CD8-positive, alpha-beta memory T cell (primary cell): ENCODE data around the gene RETNLB. TPM values are rescaled to one million over a fixed set of nuclear protein-coding genes. Genes with fewer than 3 reads are reported as not detected.

ENCODE experiments used
- CTCF ChIA-PET: fragments of 350-600 bp; sonication (Branson Sonifier 250); formaldehyde crosslinking; loops from one replicate; lab custom pipeline; 2021; ENCODE audit warnings: antibody characterized with exemption; lab: Charles Lee
- POLR2A ChIA-PET: fragments of 350-600 bp; sonication (Branson Sonifier 250); formaldehyde crosslinking; loops from one replicate; lab custom pipeline; 2021; ENCODE audit warnings: antibody characterized with exemption; lab: Charles Lee
- DNase-seq, 5 donors: peaks; one replicate each; pipeline versions ENCODE4 v3.0.0 to v3.0.0-alpha.2; 2020 to 2022; ENCODE audit warnings: mixed read lengths in 1 of 5
- H3K27ac ChIP-seq: one replicate; pipeline ENCODE4 v1.7.0; 2013; ENCODE audit warnings: low read depth, mild to moderate bottlenecking, low read length, moderate library complexity
- H3K27me3 ChIP-seq: 2 replicates; pipeline ENCODE4 v1.7.0; 2013; ENCODE audit warnings: low read length, mild to moderate bottlenecking; ENCODE audit not compliant: insufficient read depth, poor library complexity, severe bottlenecking
- H3K36me3 ChIP-seq: 2 replicates; pipeline ENCODE4 v1.7.0; 2013; ENCODE audit warnings: mild to moderate bottlenecking, low read length, moderate library complexity; ENCODE audit not compliant: insufficient read depth
- H3K4me1 ChIP-seq: 2 replicates; pipeline ENCODE4 v1.7.0; 2013; ENCODE audit warnings: mild to moderate bottlenecking, low read length, moderate library complexity; ENCODE audit not compliant: insufficient read depth
- H3K4me3 ChIP-seq: 2 replicates; pipeline ENCODE4 v1.7.0; 2013; ENCODE audit warnings: mild to moderate bottlenecking, low read length
- H3K9me3 ChIP-seq: 2 replicates; pipeline ENCODE4 v1.7.0; 2013; ENCODE audit warnings: mild to moderate bottlenecking, low read length
- H3K27ac Mint-ChIP-seq, 8 donors: one replicate each; pipeline ENCODE4 v1.8.0; 2020 to 2021; ENCODE audit warnings: mixed read lengths in 8 of 8, mild to moderate bottlenecking in 6 of 8, inconsistent platforms in 3 of 8, moderate library complexity in 3 of 8
- H3K27me3 Mint-ChIP-seq, 2 donors: one replicate each; pipeline ENCODE4 v1.8.0; 2020 to 2021; ENCODE audit warnings: mixed read lengths in 2 of 2, mild to moderate bottlenecking in 1 of 2, moderate library complexity in 1 of 2
- H3K36me3 Mint-ChIP-seq, 3 donors: one replicate each; pipeline ENCODE4 v1.8.0; 2020 to 2021; ENCODE audit warnings: mixed read lengths in 3 of 3, inconsistent platforms in 1 of 3, mild to moderate bottlenecking in 1 of 3
- H3K4me1 Mint-ChIP-seq, 3 donors: one replicate each; pipeline ENCODE4 v1.8.0; 2020 to 2021; ENCODE audit warnings: mixed read lengths in 3 of 3, inconsistent platforms in 1 of 3, mild to moderate bottlenecking in 1 of 3
- H3K4me3 Mint-ChIP-seq, 7 donors: one replicate each; pipeline ENCODE4 v1.8.0; 2020 to 2021; ENCODE audit warnings: mixed read lengths in 7 of 7, mild to moderate bottlenecking in 6 of 7, moderate library complexity in 4 of 7, inconsistent platforms in 2 of 7
- H3K9me3 Mint-ChIP-seq, 5 donors: one replicate each; pipeline ENCODE4 v1.8.0; 2020 to 2022; ENCODE audit warnings: mixed read lengths in 5 of 5, mild to moderate bottlenecking in 3 of 5, moderate library complexity in 2 of 5, inconsistent platforms in 1 of 5
- polyA plus RNA-seq: library from polyadenylated mRNA; unstranded; fragments of 300-500 nt; fragmentation: Illumina TruSeq; gene quantifications from one replicate; pipeline ENCODE4 v1.2.3, GENCODE V29; 2021
- total RNA-seq, 2 experiments: library from RNA; stranded (reverse); gene quantifications; one replicate each; pipeline ENCODE4 v1.2.3, GENCODE V29; 2021

Gene RETNLB
- not detected for total RNA-seq
- not detected for polyA plus RNA-seq

- Histone ChIP-seq H3K9me3 (no peaks in the 10 kb centered on the region), H3K4me1 (no peaks in the 10 kb centered on the region), H3K27me3 (no peaks in the 10 kb centered on the region), H3K36me3 (no peaks in the 10 kb centered on the region), H3K27ac (no peak within 1 kb of the TSS), H3K4me3 (no peak within 1 kb of the TSS)
- CTCF ChIA-PET, result interaction anchor here (0.8 kb wide), 1 partner anchor 11 kb away, joined by 3 read pairs; no protein-coding TSS in a partner anchor
- peaks cover 0 to 2% of the 10 kb centered on the region in 2 donors for H3K27me3 Mint-ChIP-seq
- peak within 1 kb of the TSS in 2 of 8 donors; percentile 10 to 36 for H3K27ac Mint-ChIP-seq
- no peak for DNase-seq
- no peaks in the 10 kb centered on the region for H3K36me3 Mint-ChIP-seq
- H3K4me1 Mint-ChIP-seq, result peaks cover 5 to 21% (median 8%) of the 10 kb centered on the region in 3 donors
- POLR2A ChIA-PET, result no interaction called here
- H3K4me3 Mint-ChIP-seq, result no peak within 1 kb of the TSS
- peaks cover 0 to 2% (median 2%) of the 10 kb centered on the region in 5 donors for H3K9me3 Mint-ChIP-seq
Observed at GRCh38 chr3:108757404-108757982, at the start of gene RETNLB. TSS of gene RETNLB (minus strand) at chr3:108757410. CDS start at chr3:108757185, 225 bp downstream.

- H3K36me3 Mint-ChIP-seq, result peaks cover 0 to 4% (median 4%) of the 10 kb centered on the region in 3 donors
- H3K27ac ChIP-seq, result peak overlapping the region; percentile 19
- no peaks in the 10 kb centered on the region for H3K9me3 ChIP-seq
- peak overlapping the region; percentile 35 to 95 (median 80) for H3K27ac Mint-ChIP-seq
- peaks cover 31 to 36% (median 33%) of the 10 kb centered on the region in 3 donors for H3K4me1 Mint-ChIP-seq
- H3K9me3 Mint-ChIP-seq, result peaks cover 0 to 13% (median 0%) of the 10 kb centered on the region in 5 donors
- H3K4me3 ChIP-seq, result peak overlapping the region; percentile 6
- peak in 4 of 5 donors; percentile 10 to 82 (median 73) for DNase-seq
- peak overlapping the region; percentile 5 to 78 (median 33) for H3K4me3 Mint-ChIP-seq
- H3K27me3 Mint-ChIP-seq, result no peaks in the 10 kb centered on the region
- ChIA-PET CTCF (interaction anchor here (2.1 kb wide), 1 partner anchor 13 kb away, joined by 17 read pairs; no protein-coding TSS in a partner anchor), POLR2A (interaction anchor here (0.7 to 1.0 kb wide), 4 partner anchors 13 to 18 kb away, joined by 3 to 4 read pairs (median 3); partner anchors contain the start of gene TRAT1)
- H3K36me3 ChIP-seq, result no peaks in the 10 kb centered on the region
- no peaks in the 10 kb centered on the region for H3K27me3 ChIP-seq
- peaks cover 20% of the 10 kb centered on the region for H3K4me1 ChIP-seq
Observed at GRCh38 chr3:108806316-108806715, 49.1 kb upstream of the RETNLB start.

- Mint-ChIP-seq H3K4me3 (peak overlapping the region in 3 of 7 donors; percentile 17 to 49 (median 26)), H3K36me3 (peaks cover 0 to 8% (median 4%) of the 10 kb centered on the region in 3 donors), H3K4me1 (peaks cover 31 to 36% (median 33%) of the 10 kb centered on the region in 3 donors), H3K27ac (peak overlapping the region; percentile 34 to 95 (median 78)), H3K9me3 (peaks cover 0 to 13% (median 0%) of the 10 kb centered on the region in 5 donors), H3K27me3 (no peaks in the 10 kb centered on the region)
- no peaks in the 10 kb centered on the region for H3K9me3 ChIP-seq
- H3K36me3 ChIP-seq, result no peaks in the 10 kb centered on the region
- no peak for DNase-seq
- peaks cover 20% of the 10 kb centered on the region for H3K4me1 ChIP-seq
- CTCF ChIA-PET, result interaction anchor here (1.2 kb wide), 1 partner anchor 110 kb away, joined by 3 read pairs; no protein-coding TSS in a partner anchor
- H3K4me3 ChIP-seq, result no peak overlapping the region
- no peaks in the 10 kb centered on the region for H3K27me3 ChIP-seq
- no peak overlapping the region for H3K27ac ChIP-seq
- POLR2A ChIA-PET, result interaction anchor here (0.7 kb wide), 1 partner anchor 209 kb away, joined by 4 read pairs; no protein-coding TSS in a partner anchor
Observed at GRCh38 chr3:108804966-108805365, 47.8 kb upstream of the RETNLB start.

- H3K27ac ChIP-seq, result no peak overlapping the region
- CTCF ChIA-PET, result interaction anchor here (1.2 kb wide), 1 partner anchor 110 kb away, joined by 3 read pairs; no protein-coding TSS in a partner anchor
- POLR2A ChIA-PET, result interaction anchor here (0.7 kb wide), 1 partner anchor 210 kb away, joined by 4 read pairs; no protein-coding TSS in a partner anchor
Observed at GRCh38 chr3:108804437-108804836, 47.2 kb upstream of the RETNLB start.

GRCh38 chr3:108791473-108791872 is 34.3 kb upstream of the RETNLB start:
- H3K27me3 Mint-ChIP-seq, result peaks cover 0 to 3% of the 10 kb centered on the region in 2 donors
- H3K9me3 Mint-ChIP-seq, result no peaks in the 10 kb centered on the region
- POLR2A ChIA-PET, result no interaction called here
- no peak overlapping the region for H3K4me3 Mint-ChIP-seq
- H3K27ac Mint-ChIP-seq, result peak overlapping the region in 1 of 8 donors; percentile 66
- H3K36me3 ChIP-seq, result no peaks in the 10 kb centered on the region
- H3K4me3 ChIP-seq, result no peak overlapping the region
- H3K27me3 ChIP-seq, result no peaks in the 10 kb centered on the region
- H3K27ac ChIP-seq, result no peak overlapping the region
- no peaks in the 10 kb centered on the region for H3K36me3 Mint-ChIP-seq
- no peaks in the 10 kb centered on the region for H3K9me3 ChIP-seq
- CTCF ChIA-PET, result no interaction called here
- H3K4me1 ChIP-seq, result no peaks in the 10 kb centered on the region
- no peaks in the 10 kb centered on the region for H3K4me1 Mint-ChIP-seq
- no peak for DNase-seq

More at GRCh38 chr3:108804437-108804836, 47.2 kb upstream of the RETNLB start:
- Histone ChIP-seq H3K27me3 (no peaks in the 10 kb centered on the region), H3K4me1 (peaks cover 20% of the 10 kb centered on the region), H3K9me3 (no peaks in the 10 kb centered on the region), H3K4me3 (no peak overlapping the region), H3K36me3 (no peaks in the 10 kb centered on the region)
- peaks cover 0 to 13% (median 0%) of the 10 kb centered on the region in 5 donors for H3K9me3 Mint-ChIP-seq
- peak overlapping the region in 5 of 8 donors; percentile 34 to 80 (median 42) for H3K27ac Mint-ChIP-seq
- no peaks in the 10 kb centered on the region for H3K27me3 Mint-ChIP-seq
- no peak for DNase-seq
- H3K4me3 Mint-ChIP-seq, result no peak overlapping the region
- peaks cover 0 to 8% (median 4%) of the 10 kb centered on the region in 3 donors for H3K36me3 Mint-ChIP-seq
- H3K4me1 Mint-ChIP-seq, result peaks cover 31 to 36% (median 33%) of the 10 kb centered on the region in 3 donors

GRCh38 chr3:108780235-108780634 is 23.0 kb upstream of the RETNLB start:
- Histone ChIP-seq H3K9me3 (no peaks in the 10 kb centered on the region), H3K4me1 (peaks cover 23% of the 10 kb centered on the region), H3K4me3 (no peak overlapping the region), H3K36me3 (no peaks in the 10 kb centered on the region), H3K27me3 (no peaks in the 10 kb centered on the region), H3K27ac (no peak overlapping the region)
- POLR2A ChIA-PET, result interaction anchor here (1.1 kb wide), 1 partner anchor 20 kb away, joined by 3 read pairs; no protein-coding TSS in a partner anchor
- CTCF ChIA-PET, result no interaction called here
- Mint-ChIP-seq H3K27me3 (peaks cover 0 to 2% of the 10 kb centered on the region in 2 donors), H3K4me3 (peak overlapping the region in 4 of 7 donors; percentile 4 to 40 (median 14)), H3K4me1 (peaks cover 25 to 39% (median 34%) of the 10 kb centered on the region in 3 donors), H3K27ac (peak overlapping the region in 7 of 8 donors; percentile 12 to 93 (median 61)), H3K9me3 (no peaks in the 10 kb centered on the region), H3K36me3 (peaks cover 0 to 6% (median 0%) of the 10 kb centered on the region in 3 donors)
- peak; percentile 3 to 67 (median 52) for DNase-seq

GRCh38 chr3:108779496-108779895 is 22.3 kb upstream of the RETNLB start:
- POLR2A ChIA-PET, result no interaction called here
- peaks cover 23% of the 10 kb centered on the region for H3K4me1 ChIP-seq
- H3K27ac ChIP-seq, result no peak overlapping the region
- Mint-ChIP-seq H3K4me3 (peak overlapping the region in 2 of 7 donors; percentile 5 to 9), H3K4me1 (peaks cover 25 to 39% (median 34%) of the 10 kb centered on the region in 3 donors), H3K27ac (peak overlapping the region in 2 of 8 donors; percentile 12 to 16), H3K9me3 (no peaks in the 10 kb centered on the region), H3K27me3 (peaks cover 0 to 2% of the 10 kb centered on the region in 2 donors), H3K36me3 (peaks cover 0 to 6% (median 0%) of the 10 kb centered on the region in 3 donors)
- no peak overlapping the region for H3K4me3 ChIP-seq
- DNase-seq, result no peak
- H3K36me3 ChIP-seq, result no peaks in the 10 kb centered on the region
- no peaks in the 10 kb centered on the region for H3K9me3 ChIP-seq
- no peaks in the 10 kb centered on the region for H3K27me3 ChIP-seq
- CTCF ChIA-PET, result no interaction called here
